SH-SY5Y (cell line): ENCODE measurements around the gene TBC1D22A.

Experiments
- GATA2 ChIP-seq: IDR thresholded peaks from 2 replicates; pipeline ENCODE4 v1.6.1; 2011; ENCODE audit warnings: mild to moderate bottlenecking, low read depth, low read length
- GATA3 ChIP-seq: IDR thresholded peaks from 2 replicates; pipeline ENCODE4 v1.6.1; 2011; ENCODE audit warnings: low read depth, mild to moderate bottlenecking, low read length, moderate library complexity

DNA sequence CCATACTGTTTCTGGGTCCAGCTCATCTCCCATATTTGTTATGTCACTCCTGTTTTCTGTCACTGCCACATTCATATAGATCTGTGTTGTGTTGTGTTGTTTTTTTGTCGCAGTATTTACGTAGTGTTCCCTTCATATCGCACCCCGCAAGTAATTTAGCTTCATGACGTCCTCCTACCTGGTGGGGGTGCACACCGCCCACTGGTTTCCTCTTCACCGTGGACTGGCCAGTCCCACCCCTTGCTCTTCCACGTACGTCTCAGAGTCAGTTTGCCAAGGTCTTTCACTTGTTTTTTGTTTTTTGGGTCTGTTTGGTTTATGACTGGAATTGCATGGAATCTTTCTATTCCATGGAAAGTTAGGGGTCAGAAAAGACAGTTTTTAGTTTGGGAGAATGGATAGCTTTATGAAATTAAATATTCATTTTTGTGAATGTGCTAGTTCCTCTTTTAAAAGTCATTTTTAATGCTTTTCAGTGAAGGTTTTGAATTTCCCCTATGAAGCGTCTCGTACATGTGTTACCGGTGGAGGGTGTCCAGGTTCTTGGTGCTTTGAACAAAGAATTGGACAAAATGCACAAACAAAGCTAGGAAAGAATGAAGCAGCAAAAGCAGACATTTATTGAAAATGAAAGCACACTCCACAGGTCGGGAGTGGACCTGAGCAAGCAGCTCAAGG, 134.3 kb downstream of the TBC1D22A start:
- no peak for TF ChIP-seq GATA2
- no peak for TF ChIP-seq GATA3
